GM19438 (cell line): ENCODE data around the gene PIK3R5.

Experiments
- ATAC-seq: cut with Tn5 transposase; IDR thresholded peaks from one replicate; pipeline ENCODE4 v1.9.1; 2021; ENCODE audit warnings: low read depth; ENCODE audit not compliant: unreplicated experiment

The PIK3R5 gene

GRCh38 chr17:8836821-8837562 is 128.5 kb downstream of the PIK3R5 start:
- no peak for ATAC-seq

GRCh38 chr17:8835631-8836364 is 129.7 kb downstream of the PIK3R5 start:
- ATAC-seq, result no peak

GRCh38 chr17:8835106-8835505 is 130.4 kb downstream of the PIK3R5 start:
- no peak for ATAC-seq

- ATAC-seq, result no peak
Observed at GRCh38 chr17:8832711-8833352, 132.7 kb downstream of the PIK3R5 start.

- ATAC-seq, result no peak
Observed at GRCh38 chr17:8831234-8831849, 134.2 kb downstream of the PIK3R5 start.

- no peak for ATAC-seq
Observed at GRCh38 chr17:8830141-8830540, 135.4 kb downstream of the PIK3R5 start.

- no peak for ATAC-seq
Observed at GRCh38 chr17:8829036-8829941, 136.2 kb downstream of the PIK3R5 start.
